Panc1 (cell line): Measurements from ENCODE around the gene ERC2. TPM values are rescaled to one million over a fixed set of nuclear protein-coding genes. Genes with fewer than 3 reads are reported as not detected.
A peak's percentile ranks its signal among the peaks of the same experiment; 100 is the strongest.

ENCODE experiments used
- ATAC-seq: fragments of 200-7000 bp; cut with Tn5 transposase; 2 replicates; pipeline ENCODE4 v1.9.1; 2020; ENCODE audit warnings: mild to moderate bottlenecking, moderate library complexity
- BruUV-seq: library from RNA; stranded (reverse); fragments of 400-500 nt; replicated peaks from 2 replicates; lab custom pipeline; 2021; lab: Mats Ljungman, UMichigan
- CTCF ChIA-PET: fragments of 300-600 bp; sonication (Branson Sonifier 250); formaldehyde crosslinking; loops from one replicate; lab custom pipeline; 2022; ENCODE audit warnings: antibody characterized with exemption; lab: Charles Lee
- POLR2A ChIA-PET: fragments of 300-600 bp; sonication (Branson Sonifier 250); formaldehyde crosslinking; loops from one replicate; lab custom pipeline; 2022; ENCODE audit warnings: antibody characterized with exemption; lab: Charles Lee
- DNase-seq: peaks from one replicate; pipeline ENCODE4 v3.0.0-alpha.2; 2010; ENCODE audit warnings: low read depth, low spot score
- H3K27ac ChIP-seq: 2 replicates; pipeline ENCODE4 v1.5.1; 2011; ENCODE audit warnings: mild to moderate bottlenecking, low read length, inconsistent platforms
- H3K27me3 ChIP-seq: fragments of 200-500 bp; sonication (Bioruptor generic); 2 replicates; pipeline ENCODE4 v1.6.0; 2014; ENCODE audit warnings: low read length, inconsistent platforms; ENCODE audit not compliant: control insufficient read depth, insufficient read depth
- H3K36me3 ChIP-seq: fragments of 200-500 bp; sonication (Bioruptor generic); 2 replicates; pipeline ENCODE4 v1.5.1; 2014; ENCODE audit warnings: inconsistent platforms, mild to moderate bottlenecking, low read length, moderate library complexity; ENCODE audit not compliant: control insufficient read depth, insufficient read depth
- H3K4me1 ChIP-seq: 2 replicates; pipeline ENCODE4 v1.5.1; 2011; ENCODE audit warnings: inconsistent platforms, mild to moderate bottlenecking, low read length, moderate library complexity; ENCODE audit not compliant: control insufficient read depth, insufficient read depth
- H3K4me3 ChIP-seq, 2 experiments: 2 replicates each; pipeline ENCODE4 v1.5.1; 2011 to 2012; ENCODE audit warnings: low read depth in 2 of 2, low read length in 2 of 2, mild to moderate bottlenecking in 2 of 2, inconsistent platforms in 1 of 2, moderate library complexity in 1 of 2
- H3K9me3 ChIP-seq: fragments of 200-500 bp; sonication (Bioruptor generic); 2 replicates; pipeline ENCODE4 v1.5.1; 2014; ENCODE audit warnings: low read depth, mild to moderate bottlenecking, inconsistent platforms, low read length, moderate library complexity; ENCODE audit not compliant: control insufficient read depth, insufficient read depth
- CTCF ChIP-seq: fragments of 450-650 bp; IDR thresholded peaks from 2 replicates; pipeline ENCODE4 v1.5.1; 2017; ENCODE audit warnings: mild to moderate bottlenecking
- POLR2AphosphoS5 ChIP-seq: IDR thresholded peaks from 2 replicates; pipeline ENCODE4 v1.6.1; 2012; ENCODE audit warnings: mild to moderate bottlenecking, low read depth, low read length, moderate library complexity
- REST ChIP-seq, 2 experiments: IDR thresholded peaks; 2 replicates each; pipeline ENCODE4 v1.6.1; 2011 to 2012; ENCODE audit warnings: low read depth in 2 of 2, control low read depth in 1 of 2, low read length in 1 of 2, mild to moderate bottlenecking in 1 of 2, moderate library complexity in 1 of 2; ENCODE audit not compliant: insufficient read depth in 1 of 2
- SIN3A ChIP-seq: IDR thresholded peaks from 2 replicates; pipeline ENCODE4 v1.6.1; 2012; ENCODE audit warnings: low read depth, mild to moderate bottlenecking, low read length, moderate library complexity, borderline replicate concordance; ENCODE audit not compliant: insufficient read depth
- TCF7L2 ChIP-seq: IDR thresholded peaks from 2 replicates; pipeline ENCODE4 v1.6.1; 2011; ENCODE audit warnings: mild to moderate bottlenecking, low read depth, low read length, inconsistent platforms
- in situ Hi-C: cut with HindIII; loops from 2 replicates; pipeline ENCODE4 v1.10.0; 2016; ENCODE audit warnings: low sequenced_read_pairs, low pct_unique_long_range_greater_than_20kb
- intact Hi-C: fragments of 100-400 bp; cut with micrococcal nuclease; formaldehyde crosslinking; loops from one replicate; pipeline ENCODE4 v1.10.0; 2022; ENCODE audit not compliant: unreplicated experiment
- total RNA-seq: library from RNA; stranded (reverse); gene quantifications from one replicate; pipeline ENCODE4 v1.2.1, GENCODE V29; 2021; ENCODE audit not compliant: unreplicated experiment

ERC2 gene
- total RNA-seq, 1 experiment from 2014 or later, result 0.33 TPM

- Histone ChIP-seq H3K4me3 (no peak overlapping the region), H3K27ac (no peak overlapping the region), H3K9me3 (no peaks in the 10 kb centered on the region), H3K27me3 (no peaks in the 10 kb centered on the region), H3K36me3 (no peaks in the 10 kb centered on the region), H3K4me1 (no peaks in the 10 kb centered on the region)
- in situ Hi-C loops (no loop called here), intact Hi-C loops (loop anchor here (5.0 kb wide), 1 partner anchor 767 kb away; the partner anchor contains the start of gene WNT5A)
- no TSS peak for BruUV-seq
- TF ChIP-seq REST (IDR thresholded peaks at IDR 0.05; ENCODE audit: insufficient read depth in 1 of 2, low read depth in 2 of 2, low read length in 1 of 2), result no peak
- TF ChIP-seq CTCF, result no peak
- TF ChIP-seq TCF7L2, result no peak
- TF ChIP-seq POLR2AphosphoS5, result no peak
- no peak for TF ChIP-seq SIN3A
- DNase-seq, result no peak
- ATAC-seq, result no peak
- ChIA-PET POLR2A (no interaction called here), CTCF (no interaction called here)
Observed at GRCh38 chr3:56253941-56254665, 214.2 kb downstream of the ERC2 start.

- ChIA-PET CTCF (interaction anchor here (0.5 to 0.9 kb wide), 3 partner anchors 213 to 1406 kb away, joined by 3 read pairs; no protein-coding TSS in a partner anchor), POLR2A (no interaction called here)
- peak; percentile 69; the same call in 1 of the 2 replicates for TF ChIP-seq CTCF
- no peak for TF ChIP-seq REST (IDR thresholded peaks at IDR 0.05; ENCODE audit: insufficient read depth in 1 of 2, low read depth in 2 of 2, low read length in 1 of 2)
- no peak overlapping the region for H3K4me3 ChIP-seq
- DNase-seq (peak; percentile 18), ATAC-seq (0 out of 2 replicates have a peak, but pooled peaks have one; percentile 38)
- intact Hi-C loops (loop anchor here (2.0 to 5.0 kb wide), 2 partner anchors 351 to 764 kb away; partner anchors contain the start of gene WNT5A), in situ Hi-C loops (no loop called here)
- H3K27ac ChIP-seq, result no peak overlapping the region
- H3K4me1 ChIP-seq, result no peaks in the 10 kb centered on the region
- no peaks in the 10 kb centered on the region for H3K9me3 ChIP-seq
- H3K27me3 ChIP-seq, result no peaks in the 10 kb centered on the region
- H3K36me3 ChIP-seq, result no peaks in the 10 kb centered on the region
- no TSS peak for BruUV-seq
Observed at GRCh38 chr3:56251343-56251945, 216.8 kb downstream of the ERC2 start.
